Measurements from ENCODE around the gene SYNE2. TPM values are rescaled to one million over a fixed set of nuclear protein-coding genes. Genes with fewer than 3 reads are reported as not detected.

SYNE2 gene
- total RNA-seq, 1 donor, result 10.1 TPM

DNA sequence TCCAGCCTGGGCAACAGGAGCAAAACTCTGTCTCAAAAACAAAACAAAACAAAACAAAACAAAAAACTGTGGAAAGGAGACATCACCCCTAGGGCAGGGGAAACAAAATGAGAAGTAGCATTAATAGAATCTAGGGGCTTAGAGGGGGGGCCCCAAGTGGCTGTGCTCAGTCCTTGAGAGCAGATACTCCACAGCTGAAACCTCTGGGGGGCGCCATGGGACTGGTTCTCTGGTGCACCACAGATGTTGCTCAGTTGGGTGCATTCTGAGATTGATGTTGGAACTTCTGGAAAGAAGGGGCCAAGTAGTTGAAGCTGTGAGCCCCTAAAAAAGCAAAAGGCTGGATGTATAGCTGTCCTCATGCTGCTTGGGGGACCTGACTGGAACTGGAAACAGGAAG lies 11.8 kb upstream of the SYNE2 start:
- no peaks in the 10 kb centered on the region for H4K20me1 ChIP-seq (ENCODE audit: insufficient read depth, low read length)
- H3K27me3 ChIP-seq (ENCODE audit: insufficient read depth, low read length), result no peaks in the 10 kb centered on the region
- TF ChIP-seq, protein P1, sequence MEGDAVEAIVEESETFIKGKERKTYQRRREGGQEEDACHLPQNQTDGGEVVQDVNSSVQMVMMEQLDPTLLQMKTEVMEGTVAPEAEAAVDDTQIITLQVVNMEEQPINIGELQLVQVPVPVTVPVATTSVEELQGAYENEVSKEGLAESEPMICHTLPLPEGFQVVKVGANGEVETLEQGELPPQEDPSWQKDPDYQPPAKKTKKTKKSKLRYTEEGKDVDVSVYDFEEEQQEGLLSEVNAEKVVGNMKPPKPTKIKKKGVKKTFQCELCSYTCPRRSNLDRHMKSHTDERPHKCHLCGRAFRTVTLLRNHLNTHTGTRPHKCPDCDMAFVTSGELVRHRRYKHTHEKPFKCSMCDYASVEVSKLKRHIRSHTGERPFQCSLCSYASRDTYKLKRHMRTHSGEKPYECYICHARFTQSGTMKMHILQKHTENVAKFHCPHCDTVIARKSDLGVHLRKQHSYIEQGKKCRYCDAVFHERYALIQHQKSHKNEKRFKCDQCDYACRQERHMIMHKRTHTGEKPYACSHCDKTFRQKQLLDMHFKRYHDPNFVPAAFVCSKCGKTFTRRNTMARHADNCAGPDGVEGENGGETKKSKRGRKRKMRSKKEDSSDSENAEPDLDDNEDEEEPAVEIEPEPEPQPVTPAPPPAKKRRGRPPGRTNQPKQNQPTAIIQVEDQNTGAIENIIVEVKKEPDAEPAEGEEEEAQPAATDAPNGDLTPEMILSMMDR (IDR thresholded peaks at IDR 0.05; ENCODE audit: extremely low read depth, low read depth, low read length), result peak; percentile 14
- H3K4me1 ChIP-seq (ENCODE audit: insufficient read depth, low read length), result no peaks in the 10 kb centered on the region
- H3K4me2 ChIP-seq (ENCODE audit: insufficient read depth, low read length), result no peak overlapping the region
- H3K9me3 ChIP-seq (ENCODE audit: low read depth, low read length), result peaks cover 3% of the 10 kb centered on the region
- no peak overlapping the region for H3K27ac ChIP-seq (ENCODE audit: low read depth, low read length)
- no peaks in the 10 kb centered on the region for H3K36me3 ChIP-seq (ENCODE audit: insufficient read depth, low read length)
- H3K4me3 ChIP-seq (ENCODE audit: insufficient read depth, low read length), result no peak overlapping the region
- H3K79me2 ChIP-seq (ENCODE audit: insufficient read depth, low read length), result no peaks in the 10 kb centered on the region
- H2AFZ ChIP-seq (ENCODE audit: low read length), result no peak overlapping the region
- DNase-seq (ENCODE audit: insufficient read length, low spot score, missing footprints), result no peak

DNA sequence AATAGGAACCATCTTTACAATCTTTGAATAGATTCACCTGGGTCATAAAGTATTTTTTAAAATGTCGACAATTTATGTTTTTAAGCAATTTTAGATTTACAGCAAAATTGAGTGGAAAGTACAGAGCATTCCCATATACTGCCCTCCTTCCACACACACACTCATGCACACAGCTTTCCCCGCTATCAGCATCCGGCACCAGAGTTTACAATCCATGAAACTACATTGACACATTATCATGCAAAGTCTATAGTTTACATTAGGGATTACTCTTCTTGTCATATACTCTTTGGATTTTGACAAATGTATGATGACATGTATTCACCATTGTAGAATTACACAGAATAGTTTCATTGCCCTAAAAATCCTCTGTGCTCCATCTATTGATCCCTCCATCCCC lies 9.0 kb upstream of the SYNE2 start:
- DNase-seq (ENCODE audit: insufficient read length, low spot score, missing footprints), result no peak
- H3K4me2 ChIP-seq (ENCODE audit: insufficient read depth, low read length), result no peak overlapping the region
- no peaks in the 10 kb centered on the region for H3K79me2 ChIP-seq (ENCODE audit: insufficient read depth, low read length)
- no peaks in the 10 kb centered on the region for H3K4me1 ChIP-seq (ENCODE audit: insufficient read depth, low read length)
- no peaks in the 10 kb centered on the region for H4K20me1 ChIP-seq (ENCODE audit: insufficient read depth, low read length)
- no peak overlapping the region for H2AFZ ChIP-seq (ENCODE audit: low read length)
- H3K27me3 ChIP-seq (ENCODE audit: insufficient read depth, low read length), result no peaks in the 10 kb centered on the region
- no peak overlapping the region for H3K4me3 ChIP-seq (ENCODE audit: insufficient read depth, low read length)
- H3K27ac ChIP-seq (ENCODE audit: low read depth, low read length), result no peak overlapping the region
- H3K9me3 ChIP-seq (ENCODE audit: low read depth, low read length), result peaks cover 3% of the 10 kb centered on the region
- H3K36me3 ChIP-seq (ENCODE audit: insufficient read depth, low read length), result no peaks in the 10 kb centered on the region
- TF ChIP-seq, protein P1 (IDR thresholded peaks at IDR 0.05; ENCODE audit: extremely low read depth, low read depth, low read length), result no peak

DNA sequence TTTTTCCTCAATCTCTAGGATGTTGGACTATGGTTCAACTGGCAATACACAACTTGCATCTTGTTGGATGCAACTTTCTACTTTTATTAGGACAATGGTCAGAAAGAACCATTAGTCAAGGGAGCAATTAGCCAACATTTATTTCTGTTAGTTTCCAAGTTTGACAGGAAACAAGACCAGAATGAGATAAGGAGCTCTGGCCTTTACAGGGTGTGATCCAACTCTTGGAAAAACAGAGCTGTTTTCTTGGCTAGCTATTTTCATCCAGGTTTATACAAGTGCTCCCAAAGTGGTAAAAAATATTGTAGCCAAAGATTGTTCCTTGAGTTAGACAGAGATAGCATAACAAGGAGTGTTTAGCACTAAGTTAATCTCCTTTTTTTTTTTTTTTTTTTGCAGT lies 3.9 kb upstream of the SYNE2 start:
- no peaks in the 10 kb centered on the region for H3K79me2 ChIP-seq (ENCODE audit: insufficient read depth, low read length)
- no peak overlapping the region for H3K4me3 ChIP-seq (ENCODE audit: insufficient read depth, low read length)
- H3K9me3 ChIP-seq (ENCODE audit: low read depth, low read length), result no peaks in the 10 kb centered on the region
- H3K4me1 ChIP-seq (ENCODE audit: insufficient read depth, low read length), result peaks cover 6% of the 10 kb centered on the region
- H3K4me2 ChIP-seq (ENCODE audit: insufficient read depth, low read length), result no peak overlapping the region
- H4K20me1 ChIP-seq (ENCODE audit: insufficient read depth, low read length), result no peaks in the 10 kb centered on the region
- no peaks in the 10 kb centered on the region for H3K36me3 ChIP-seq (ENCODE audit: insufficient read depth, low read length)
- no peak overlapping the region for H2AFZ ChIP-seq (ENCODE audit: low read length)
- no peak for DNase-seq (ENCODE audit: insufficient read length, low spot score, missing footprints)
- no peak overlapping the region for H3K27ac ChIP-seq (ENCODE audit: low read depth, low read length)
- peaks cover 4% of the 10 kb centered on the region for H3K27me3 ChIP-seq (ENCODE audit: insufficient read depth, low read length)
- TF ChIP-seq, protein P1 (IDR thresholded peaks at IDR 0.05; ENCODE audit: extremely low read depth, low read depth, low read length), result no peak

DNA sequence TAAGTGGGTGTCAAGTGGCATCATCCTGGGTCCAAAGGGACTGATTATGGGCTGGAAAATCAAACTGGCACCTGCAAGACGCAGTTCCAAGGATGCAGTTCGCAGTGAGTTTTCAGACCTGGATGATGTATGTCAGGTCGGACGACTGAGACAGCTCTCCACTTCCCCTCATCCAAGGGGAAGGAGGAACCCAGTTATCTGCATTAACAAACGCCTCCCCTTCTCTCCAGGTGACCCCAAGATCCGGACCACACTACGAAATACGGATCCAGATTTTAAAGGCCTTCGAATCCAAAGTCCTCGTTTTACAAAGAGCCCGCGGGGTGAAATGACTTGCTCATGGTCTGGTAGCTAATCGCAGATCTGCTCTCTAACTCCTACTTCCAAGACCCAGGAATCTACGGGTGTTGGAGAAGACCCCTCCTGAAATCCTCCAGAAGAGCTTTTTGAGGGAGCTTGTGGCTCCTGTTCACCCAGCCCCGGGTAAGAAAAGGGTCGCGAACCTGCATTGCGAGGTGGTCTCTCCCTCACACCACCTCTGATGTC lies 460 bp upstream of the SYNE2 start:
- Histone ChIP-seq H2AFZ (ENCODE audit: low read length) (peak overlapping the region; percentile 93), H3K36me3 (ENCODE audit: insufficient read depth, low read length) (no peaks in the 10 kb centered on the region), H3K79me2 (ENCODE audit: insufficient read depth, low read length) (no peaks in the 10 kb centered on the region), H3K4me1 (ENCODE audit: insufficient read depth, low read length) (peaks cover 11% of the 10 kb centered on the region), H3K9me3 (ENCODE audit: low read depth, low read length) (no peaks in the 10 kb centered on the region), H3K27me3 (ENCODE audit: insufficient read depth, low read length) (peaks cover 4% of the 10 kb centered on the region), H3K4me3 (ENCODE audit: insufficient read depth, low read length) (peak overlapping the region; percentile 73), H3K27ac (ENCODE audit: low read depth, low read length) (no peak overlapping the region), H3K4me2 (ENCODE audit: insufficient read depth, low read length) (peak overlapping the region; percentile 97), H4K20me1 (ENCODE audit: insufficient read depth, low read length) (no peaks in the 10 kb centered on the region)
- DNase-seq (ENCODE audit: insufficient read length, low spot score, missing footprints), result peak; percentile 68
- TF ChIP-seq, protein P1 (IDR thresholded peaks at IDR 0.05; ENCODE audit: extremely low read depth, low read depth, low read length), result no peak
